Limb (tissue), 2 donors: Measurements from ENCODE around the gene TTYH1.
A peak's percentile ranks its signal among the peaks of the same experiment; 100 is the strongest.

Experiments
- DNase-seq, 2 donors: peaks; one replicate each; pipeline ENCODE4 v3.0.0-alpha.2; 2016; ENCODE audit errors: extremely low spot score in 2 of 2

The TTYH1 gene

GRCh38 chr19:54475706-54476105 lies 60.4 kb downstream of the TTYH1 start:
- peak in 1 of 2 donors; percentile 32 for DNase-seq

DNA sequence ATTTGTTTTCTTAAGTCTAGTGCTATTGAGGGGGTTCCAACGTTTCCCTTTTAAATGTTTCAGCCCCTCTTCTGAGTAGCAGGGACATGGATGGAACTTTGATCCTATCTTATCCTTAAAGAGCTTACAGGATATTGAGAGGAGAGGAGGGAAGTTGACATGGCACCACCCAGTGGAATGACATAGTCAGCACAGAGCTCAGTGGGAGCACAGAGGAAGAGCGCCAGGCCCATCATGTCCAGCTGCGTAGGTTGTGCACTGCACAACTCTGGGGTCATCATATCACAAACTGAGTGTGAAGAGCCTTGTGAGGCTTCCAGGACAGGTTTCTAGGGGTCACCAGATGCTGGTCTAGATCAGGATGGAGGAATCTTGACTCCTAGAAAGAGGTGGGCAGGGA lies 62.4 kb downstream of the TTYH1 start:
- no peak for DNase-seq

DNA sequence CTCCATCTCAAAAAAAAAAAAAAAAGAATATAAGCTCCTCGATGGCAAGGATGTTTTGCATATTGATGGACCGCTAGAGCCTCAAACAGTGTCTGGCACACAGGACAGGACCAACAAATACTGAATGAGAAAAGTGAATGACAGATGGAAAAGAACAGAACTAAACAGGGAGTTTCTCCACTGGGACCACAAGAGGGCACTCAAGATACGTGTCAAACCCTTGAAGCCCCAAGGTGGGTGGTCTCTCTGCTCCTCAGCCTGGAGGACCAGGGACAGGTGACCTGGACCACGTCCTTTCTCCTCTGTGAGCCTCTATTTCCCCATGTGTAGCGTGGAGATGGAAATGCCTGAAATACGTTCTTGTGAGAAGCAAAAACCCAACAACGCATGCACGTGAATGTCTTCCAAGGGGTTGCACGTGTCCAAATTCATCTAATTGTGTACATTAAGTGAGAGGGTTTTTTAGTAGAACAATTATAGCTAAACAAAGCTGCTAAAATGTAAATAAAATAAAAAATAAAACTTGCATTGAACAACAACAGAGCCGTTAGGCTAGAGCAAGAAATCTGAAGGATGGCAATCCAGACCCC lies 63.5 kb downstream of the TTYH1 start:
- DNase-seq: peak in 1 of 2 donors; percentile 48

DNA sequence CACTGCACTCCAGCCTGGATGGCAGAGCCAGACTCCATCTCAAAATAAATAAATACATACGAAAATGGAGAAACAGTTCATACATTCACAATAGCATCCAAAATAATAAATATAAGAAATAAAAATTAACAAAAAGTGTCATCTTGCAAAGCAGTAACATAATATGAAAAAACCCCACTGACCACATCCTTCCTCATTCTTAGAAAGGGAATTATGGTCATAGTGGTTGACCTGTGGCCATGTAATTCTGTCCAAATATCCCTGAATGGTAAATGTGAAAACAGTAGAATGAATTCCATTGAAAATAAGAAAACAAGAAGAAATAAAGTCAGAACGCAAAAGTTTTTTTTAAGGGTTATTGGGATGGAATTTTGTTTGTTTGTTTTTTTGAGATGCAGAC lies 64.8 kb downstream of the TTYH1 start:
- no peak for DNase-seq

DNA sequence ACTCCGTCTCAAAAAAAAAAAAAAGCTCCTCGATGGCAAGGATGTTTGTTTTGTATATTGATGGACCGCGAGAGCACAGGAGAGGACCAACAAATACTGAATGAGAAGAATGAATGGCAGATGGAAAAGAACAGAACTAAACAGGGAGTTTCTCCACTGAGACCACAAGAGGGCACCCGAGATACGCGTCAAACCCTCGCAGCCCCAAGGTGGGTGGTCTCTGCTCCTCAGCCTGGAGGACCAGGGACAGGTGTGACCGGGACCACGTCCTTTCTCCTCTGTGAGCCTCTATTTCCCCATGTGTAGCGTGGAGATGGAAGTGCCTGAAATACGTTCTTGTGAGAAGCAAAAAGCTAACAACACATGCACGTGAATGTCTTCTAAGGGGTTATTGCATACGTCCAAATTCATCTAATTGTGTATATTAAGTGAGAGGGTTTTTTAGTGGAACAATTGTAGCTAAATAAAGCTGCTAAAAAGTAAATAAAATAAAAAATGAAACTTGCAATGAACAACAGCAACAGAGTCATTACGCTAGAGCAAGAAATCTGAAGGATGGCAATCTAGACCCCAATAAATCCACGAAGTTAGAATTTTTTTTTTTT lies 66.2 kb downstream of the TTYH1 start:
- peak in 1 of 2 donors; percentile 73 for DNase-seq

- no peak for DNase-seq
Observed at GRCh38 chr19:54482889-54483288, 67.6 kb downstream of the TTYH1 start.

DNA sequence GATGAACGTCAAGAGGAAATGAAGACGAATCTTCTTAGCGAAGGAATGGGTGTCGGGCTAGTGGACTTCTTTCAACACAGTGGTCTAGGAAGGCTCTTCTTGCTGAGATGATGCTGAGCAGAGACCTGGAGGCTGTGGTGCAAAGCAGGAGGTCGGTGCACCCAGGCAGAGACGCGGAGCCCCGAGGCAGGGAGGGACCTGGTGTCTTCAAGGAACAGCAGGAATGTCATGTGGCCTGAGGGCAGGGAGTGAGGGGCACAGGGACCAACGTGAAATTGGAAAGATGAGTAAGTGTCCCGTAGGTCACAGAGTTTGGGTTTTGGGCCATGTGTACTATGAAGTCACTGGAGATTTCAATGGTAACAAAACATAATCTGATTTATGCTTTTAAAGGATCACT lies 69.2 kb downstream of the TTYH1 start:
- DNase-seq: no peak

- DNase-seq: no peak
Observed at GRCh38 chr19:54485851-54486250, 70.6 kb downstream of the TTYH1 start.
